ENCODE data around the gene KIF1B. TPM values are rescaled to one million over a fixed set of nuclear protein-coding genes. Genes with fewer than 3 reads are reported as not detected.

Gene KIF1B
- total and polyA plus RNA-seq, 4 experiments from 2014 or later = 1.3 to 18.1 (median 10.8) TPM

GRCh38 chr1:10236405-10237156, 26.2 kb downstream of the KIF1B start:
- H3K4me1 Mint-ChIP-seq = peaks cover 2 to 7% (median 5%) of the 10 kb centered on the region in 4 donors
- no peaks in the 10 kb centered on the region for H3K27me3 Mint-ChIP-seq
- Histone ChIP-seq H3K9me3 (ENCODE audit: control insufficient read depth in 1 of 2, low read length in 2 of 2) (no peaks in the 10 kb centered on the region), H3K27me3 (ENCODE audit: insufficient read depth, low read length) (no peaks in the 10 kb centered on the region), H3K36me3 (ENCODE audit: insufficient read depth, low read length) (no peaks in the 10 kb centered on the region), H3K4me1 (ENCODE audit: insufficient read depth, low read length) (no peaks in the 10 kb centered on the region), H3K4me3 (ENCODE audit: low read length in 2 of 2) (no peak overlapping the region), H3K27ac (ENCODE audit: low read depth, low read length) (no peak overlapping the region)
- H3K4me3 Mint-ChIP-seq = no peak overlapping the region
- no peak for DNase-seq
- H3K27ac Mint-ChIP-seq = peak overlapping the region in 2 of 7 donors; percentile 0 to 64
- POLR2A ChIA-PET (ENCODE audit: partially characterized antibody) = no interaction called here
- intact Hi-C loops (cut with micrococcal nuclease) = no loop called here
- H3K9me3 Mint-ChIP-seq = no peaks in the 10 kb centered on the region
- CTCF ChIA-PET (ENCODE audit: partially characterized antibody) = interaction anchor here (2.2 kb wide), 1 partner anchor 27 kb away, joined by 13 read pairs; the partner anchor contains the start of gene KIF1B
- H3K36me3 Mint-ChIP-seq = peaks cover 0 to 2% of the 10 kb centered on the region in 2 donors

GRCh38 chr1:10237157-10237539, 26.8 kb downstream of the KIF1B start:
- Histone ChIP-seq H3K27ac (ENCODE audit: low read depth, low read length) (no peak overlapping the region), H3K9me3 (ENCODE audit: control insufficient read depth in 1 of 2, low read length in 2 of 2) (no peaks in the 10 kb centered on the region), H3K4me1 (ENCODE audit: insufficient read depth, low read length) (no peaks in the 10 kb centered on the region), H3K27me3 (ENCODE audit: insufficient read depth, low read length) (no peaks in the 10 kb centered on the region), H3K36me3 (ENCODE audit: insufficient read depth, low read length) (no peaks in the 10 kb centered on the region), H3K4me3 (ENCODE audit: low read length in 2 of 2) (no peak overlapping the region)
- Mint-ChIP-seq H3K27me3 (no peaks in the 10 kb centered on the region), H3K27ac (peak overlapping the region in 1 of 7 donors; percentile 46), H3K4me1 (peaks cover 3 to 10% (median 8%) of the 10 kb centered on the region in 4 donors), H3K9me3 (no peaks in the 10 kb centered on the region), H3K36me3 (peaks cover 0 to 2% of the 10 kb centered on the region in 2 donors), H3K4me3 (no peak overlapping the region)
- no peak for DNase-seq
- ChIA-PET POLR2A (ENCODE audit: partially characterized antibody) (no interaction called here), CTCF (ENCODE audit: partially characterized antibody) (interaction anchor here (2.2 kb wide), 1 partner anchor 27 kb away, joined by 13 read pairs; the partner anchor contains the start of gene KIF1B)
- intact Hi-C loops (cut with micrococcal nuclease) = no loop called here

- no peaks in the 10 kb centered on the region for H3K36me3 ChIP-seq (ENCODE audit: insufficient read depth, low read length)
- ChIA-PET POLR2A (ENCODE audit: partially characterized antibody) (no interaction called here), CTCF (ENCODE audit: partially characterized antibody) (no interaction called here)
- no peaks in the 10 kb centered on the region for H3K27me3 Mint-ChIP-seq
- no peaks in the 10 kb centered on the region for H3K4me1 ChIP-seq (ENCODE audit: insufficient read depth, low read length)
- peaks cover 0 to 3% of the 10 kb centered on the region in 2 donors for H3K36me3 Mint-ChIP-seq
- no peak overlapping the region for H3K4me3 Mint-ChIP-seq
- no peak overlapping the region for H3K27ac Mint-ChIP-seq
- no peak overlapping the region for H3K27ac ChIP-seq (ENCODE audit: low read depth, low read length)
- no peaks in the 10 kb centered on the region for H3K9me3 ChIP-seq (ENCODE audit: control insufficient read depth in 1 of 2, low read length in 2 of 2)
- peaks cover 5 to 13% (median 7%) of the 10 kb centered on the region in 4 donors for H3K4me1 Mint-ChIP-seq
- H3K9me3 Mint-ChIP-seq = no peaks in the 10 kb centered on the region
- intact Hi-C loops (cut with micrococcal nuclease) = no loop called here
- DNase-seq = no peak
- H3K27me3 ChIP-seq (ENCODE audit: insufficient read depth, low read length) = no peaks in the 10 kb centered on the region
- H3K4me3 ChIP-seq (ENCODE audit: low read length in 2 of 2) = no peak overlapping the region
Observed at GRCh38 chr1:10242135-10242534, 31.8 kb downstream of the KIF1B start.

GRCh38 chr1:10242811-10243210, 32.4 kb downstream of the KIF1B start:
- Mint-ChIP-seq H3K4me1 (peaks cover 4 to 13% (median 7%) of the 10 kb centered on the region in 4 donors), H3K27ac (peak overlapping the region in 2 of 7 donors; percentile 37 to 57), H3K36me3 (peaks cover 0 to 3% of the 10 kb centered on the region in 2 donors), H3K27me3 (no peaks in the 10 kb centered on the region), H3K4me3 (no peak overlapping the region), H3K9me3 (no peaks in the 10 kb centered on the region)
- POLR2A ChIA-PET (ENCODE audit: partially characterized antibody) = no interaction called here
- Histone ChIP-seq H3K4me3 (ENCODE audit: low read length in 2 of 2) (no peak overlapping the region), H3K36me3 (ENCODE audit: insufficient read depth, low read length) (no peaks in the 10 kb centered on the region), H3K27me3 (ENCODE audit: insufficient read depth, low read length) (no peaks in the 10 kb centered on the region), H3K9me3 (ENCODE audit: control insufficient read depth in 1 of 2, low read length in 2 of 2) (no peaks in the 10 kb centered on the region), H3K4me1 (ENCODE audit: insufficient read depth, low read length) (no peaks in the 10 kb centered on the region), H3K27ac (ENCODE audit: low read depth, low read length) (no peak overlapping the region)
- intact Hi-C loops (cut with micrococcal nuclease) = no loop called here
- DNase-seq = peak in 1 of 5 donors; percentile 6
- CTCF ChIA-PET (ENCODE audit: partially characterized antibody) = no interaction called here

GRCh38 chr1:10245674-10246073, 35.3 kb downstream of the KIF1B start:
- POLR2A ChIA-PET (ENCODE audit: partially characterized antibody) = no interaction called here

GRCh38 chr1:10249808-10250457, 39.6 kb downstream of the KIF1B start:
- intact Hi-C loops (cut with micrococcal nuclease) = no loop called here
- CTCF ChIA-PET (ENCODE audit: partially characterized antibody) = no interaction called here
- Histone ChIP-seq H3K4me3 (ENCODE audit: low read length in 2 of 2) (no peak overlapping the region), H3K27ac (ENCODE audit: low read depth, low read length) (no peak overlapping the region), H3K9me3 (ENCODE audit: control insufficient read depth in 1 of 2, low read length in 2 of 2) (no peaks in the 10 kb centered on the region), H3K4me1 (ENCODE audit: insufficient read depth, low read length) (no peaks in the 10 kb centered on the region), H3K36me3 (ENCODE audit: insufficient read depth, low read length) (no peaks in the 10 kb centered on the region), H3K27me3 (ENCODE audit: insufficient read depth, low read length) (no peaks in the 10 kb centered on the region)
- Mint-ChIP-seq H3K27ac (no peak overlapping the region), H3K4me1 (peaks cover 2 to 13% (median 5%) of the 10 kb centered on the region in 4 donors), H3K27me3 (no peaks in the 10 kb centered on the region), H3K9me3 (no peaks in the 10 kb centered on the region), H3K36me3 (peaks cover 0 to 4% of the 10 kb centered on the region in 2 donors), H3K4me3 (no peak overlapping the region)
- DNase-seq = no peak
- POLR2A ChIA-PET (ENCODE audit: partially characterized antibody) = no interaction called here

More at GRCh38 chr1:10245674-10246073, 35.3 kb downstream of the KIF1B start:
- Mint-ChIP-seq H3K27me3 (no peaks in the 10 kb centered on the region), H3K27ac (no peak overlapping the region), H3K4me3 (no peak overlapping the region), H3K36me3 (peaks cover 0 to 6% of the 10 kb centered on the region in 2 donors), H3K9me3 (no peaks in the 10 kb centered on the region), H3K4me1 (peaks cover 4 to 13% (median 7%) of the 10 kb centered on the region in 4 donors)
- Histone ChIP-seq H3K27me3 (ENCODE audit: insufficient read depth, low read length) (no peaks in the 10 kb centered on the region), H3K4me1 (ENCODE audit: insufficient read depth, low read length) (no peaks in the 10 kb centered on the region), H3K27ac (ENCODE audit: low read depth, low read length) (no peak overlapping the region), H3K9me3 (ENCODE audit: control insufficient read depth in 1 of 2, low read length in 2 of 2) (no peaks in the 10 kb centered on the region), H3K36me3 (ENCODE audit: insufficient read depth, low read length) (no peaks in the 10 kb centered on the region), H3K4me3 (ENCODE audit: low read length in 2 of 2) (no peak overlapping the region)
- intact Hi-C loops (cut with micrococcal nuclease) = no loop called here
- CTCF ChIA-PET (ENCODE audit: partially characterized antibody) = no interaction called here
- DNase-seq = no peak

- Histone ChIP-seq H3K4me3 (ENCODE audit: low read length in 2 of 2) (no peak overlapping the region), H3K9me3 (ENCODE audit: control insufficient read depth in 1 of 2, low read length in 2 of 2) (no peaks in the 10 kb centered on the region), H3K4me1 (ENCODE audit: insufficient read depth, low read length) (no peaks in the 10 kb centered on the region), H3K27ac (ENCODE audit: low read depth, low read length) (no peak overlapping the region), H3K27me3 (ENCODE audit: insufficient read depth, low read length) (no peaks in the 10 kb centered on the region), H3K36me3 (ENCODE audit: insufficient read depth, low read length) (no peaks in the 10 kb centered on the region)
- intact Hi-C loops (cut with micrococcal nuclease) = no loop called here
- Mint-ChIP-seq H3K36me3 (peaks cover 0 to 4% of the 10 kb centered on the region in 2 donors), H3K4me3 (no peak overlapping the region), H3K27me3 (no peaks in the 10 kb centered on the region), H3K27ac (peak overlapping the region in 1 of 7 donors; percentile 78), H3K4me1 (peaks cover 2 to 13% (median 5%) of the 10 kb centered on the region in 4 donors), H3K9me3 (no peaks in the 10 kb centered on the region)
- CTCF ChIA-PET (ENCODE audit: partially characterized antibody) = interaction anchor here (1.9 kb wide), 1 partner anchor 41 kb away, joined by 5 read pairs; the partner anchor contains the start of gene KIF1B
- no peak for DNase-seq
- POLR2A ChIA-PET (ENCODE audit: partially characterized antibody) = no interaction called here
Observed at GRCh38 chr1:10250663-10251062, 40.3 kb downstream of the KIF1B start.

All from CD4-positive, alpha-beta memory T cell (primary cell).